Measurements from ENCODE around the gene ZNF133.

Gene ZNF133

GRCh38 chr20:18361678-18362077, 73.4 kb downstream of the ZNF133 start:
- no peak for DNase-seq (ENCODE audit: low read depth in 2 of 2)

DNA sequence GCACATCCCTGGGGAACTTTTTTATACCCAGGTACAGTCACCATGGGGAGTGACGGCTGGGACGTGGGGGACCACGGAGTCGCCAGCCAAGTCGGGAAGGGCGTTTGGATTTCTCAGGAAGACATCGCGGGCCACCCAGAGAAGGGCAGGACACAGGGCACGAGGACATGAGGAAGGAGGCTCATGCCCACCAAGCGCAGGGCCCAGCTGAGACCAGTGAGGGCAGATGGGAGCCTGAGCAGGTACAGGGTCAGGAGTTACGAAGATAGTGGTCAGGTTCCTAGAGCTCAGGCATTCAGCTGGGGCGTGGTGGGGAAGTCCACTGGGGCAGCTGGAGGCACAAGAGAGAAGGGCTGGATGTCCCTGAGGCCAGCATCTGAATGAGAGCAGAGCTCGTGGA, 74.6 kb downstream of the ZNF133 start:
- no peak for DNase-seq (ENCODE audit: low read depth in 2 of 2)

GRCh38 chr20:18363708-18364107, 75.4 kb downstream of the ZNF133 start:
- no peak for DNase-seq (ENCODE audit: low read depth in 2 of 2)

- no peak for DNase-seq (ENCODE audit: low read depth in 2 of 2)
Measured at GRCh38 chr20:18364768-18365167, 76.4 kb downstream of the ZNF133 start.

Measured in activated CD8-positive, alpha-beta memory T cell treated with anti-CD3 and anti-CD28 coated beads for 4 hours (primary cell).